Measurements from ENCODE around the gene RASGRP1.

DNA sequence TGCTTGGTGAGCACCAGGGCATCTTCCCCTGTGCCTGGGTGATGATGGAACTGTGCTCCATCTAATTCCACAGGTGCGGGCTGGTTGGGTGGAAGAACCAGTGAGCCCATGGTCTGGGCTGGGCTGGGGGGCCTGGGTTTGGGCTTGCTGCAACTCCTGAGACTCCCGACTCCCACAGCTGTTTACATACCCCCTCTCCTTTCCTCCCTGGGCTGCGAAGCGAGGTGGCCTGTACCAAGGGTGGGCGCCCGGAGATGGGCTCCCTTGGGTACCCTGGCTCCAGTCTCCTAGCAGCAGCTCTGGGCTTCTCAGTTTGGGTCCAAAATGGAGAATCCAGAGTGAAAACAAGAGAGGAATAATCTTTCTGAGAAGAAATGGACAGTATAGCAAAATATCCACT, 105.1 kb downstream of the RASGRP1 start:
- TF ChIP-seq ARNT (IDR thresholded peaks at IDR 0.05), result no peak
- no peak for TF ChIP-seq NFRKB (IDR thresholded peaks at IDR 0.05)
- no peak for TF ChIP-seq SP1 (IDR thresholded peaks at IDR 0.05)
- no peak for TF ChIP-seq BHLHE40 (IDR thresholded peaks at IDR 0.05; ENCODE audit: borderline replicate concordance)
- no peak for TF ChIP-seq CTBP1 (IDR thresholded peaks at IDR 0.05; ENCODE audit: borderline replicate concordance)
- no peak for TF ChIP-seq FOXA1 (IDR thresholded peaks at IDR 0.05)
- TF ChIP-seq FOXM1 (IDR thresholded peaks at IDR 0.05; ENCODE audit: borderline replicate concordance), result no peak
